Stimulated activated CD4-positive, alpha-beta T cell treated with anti-CD3 and anti-CD28 coated beads, Interleukin-15, amount 100 ng/mL, for 24 hours (primary cell): Measurements from ENCODE around the gene KCNA2.

ENCODE experiments used
- DNase-seq: peaks from one replicate; pipeline ENCODE4 v3.0.0-alpha.2; 2020

Gene KCNA2

DNA sequence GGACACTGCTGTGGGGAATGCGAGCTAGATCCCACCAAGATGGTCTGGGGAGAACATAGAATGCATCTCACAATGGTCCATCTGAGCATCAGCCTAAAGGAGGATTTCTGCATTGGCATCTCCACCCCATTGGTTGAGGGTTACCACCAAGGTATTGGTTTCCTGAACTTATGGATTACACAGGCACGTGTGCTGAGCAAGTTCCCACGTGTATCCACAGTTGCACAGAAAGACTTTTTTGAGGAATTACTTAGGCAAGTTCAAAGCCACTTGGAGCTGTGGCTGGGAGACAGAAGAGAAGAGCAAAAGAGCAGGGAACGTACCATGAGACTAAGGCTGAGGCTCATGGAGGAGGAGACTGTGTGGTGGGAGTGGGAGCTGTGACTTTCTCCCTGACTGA lies 43.1 kb downstream of the KCNA2 start:
- DNase-seq: no peak

DNA sequence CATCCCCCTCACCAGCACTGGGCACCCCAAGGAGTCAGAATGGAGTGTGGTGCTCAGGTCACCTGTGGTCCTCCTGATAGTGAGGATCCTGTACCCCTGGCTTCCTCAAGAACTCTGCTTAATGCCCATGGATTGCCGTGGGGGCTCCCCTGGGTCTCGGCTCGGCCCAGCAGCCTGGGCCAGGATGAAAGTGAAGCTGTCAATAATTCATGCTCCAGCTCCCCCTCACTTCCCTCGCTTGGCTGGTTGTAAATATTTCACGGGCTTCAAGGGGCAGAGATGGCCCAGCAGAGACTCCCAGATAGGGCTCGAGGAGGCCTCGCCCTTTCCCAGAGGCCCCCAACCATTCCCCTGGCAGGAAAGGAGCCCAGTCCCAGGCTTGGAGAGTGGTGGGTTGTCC lies 44.6 kb downstream of the KCNA2 start:
- DNase-seq: no peak

DNA sequence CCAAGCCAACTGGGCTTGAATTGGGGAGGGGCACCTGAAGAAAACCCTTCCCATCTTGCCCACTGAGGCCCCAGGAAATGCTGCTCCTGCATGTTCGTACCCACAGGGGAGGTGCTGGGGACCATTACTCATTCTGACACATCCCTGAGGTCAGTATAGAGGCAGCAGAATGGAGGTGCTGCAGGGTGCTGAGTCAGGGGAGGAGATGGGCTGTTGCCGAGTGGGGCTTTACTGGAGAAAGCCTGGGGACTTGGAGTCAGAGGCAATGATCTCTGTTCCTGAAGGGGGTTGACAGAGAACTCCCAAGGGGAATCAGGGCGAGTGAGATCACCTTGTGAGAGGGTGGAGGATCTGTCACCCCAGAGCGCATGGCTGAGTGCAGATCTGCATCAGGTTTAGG lies 47.0 kb downstream of the KCNA2 start:
- DNase-seq: peak; percentile 22

DNA sequence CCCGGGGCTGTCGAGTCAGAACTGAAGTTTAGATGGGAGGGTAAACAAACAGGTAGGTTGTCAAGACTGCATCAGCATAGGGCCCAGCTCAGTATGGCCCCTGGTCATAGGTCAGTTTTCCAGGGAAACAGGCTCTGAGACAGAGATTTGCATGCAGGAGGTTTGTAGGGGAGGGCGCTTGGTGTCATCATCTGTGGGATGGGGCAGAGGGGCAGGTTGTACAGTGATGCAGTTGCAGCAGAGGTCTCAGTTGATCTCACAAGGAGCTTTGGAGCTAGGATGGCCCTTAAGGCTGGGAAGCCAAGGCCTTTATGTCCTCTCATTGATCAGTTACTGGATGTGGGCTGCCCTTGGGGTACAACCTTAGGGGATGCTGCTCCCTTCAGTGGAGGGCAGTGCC lies 48.7 kb downstream of the KCNA2 start:
- no peak for DNase-seq

DNA sequence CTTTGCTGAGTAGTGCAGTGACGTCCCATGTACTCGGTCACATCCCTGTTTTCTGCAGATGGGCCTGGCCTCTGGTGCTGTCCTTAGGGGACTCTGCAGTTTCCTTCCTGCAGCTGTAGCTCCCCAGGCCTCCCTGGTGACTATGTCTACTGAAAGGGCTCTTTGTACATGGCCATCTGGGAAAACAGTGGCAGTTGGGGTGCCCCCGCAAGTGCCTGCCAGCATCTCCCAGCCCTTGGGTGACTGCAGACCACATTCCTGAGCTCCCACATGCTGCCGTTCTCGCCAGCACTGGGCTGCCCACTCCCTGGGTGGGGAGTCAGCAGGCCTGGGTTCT lies 49.7 kb downstream of the KCNA2 start:
- DNase-seq: no peak

DNA sequence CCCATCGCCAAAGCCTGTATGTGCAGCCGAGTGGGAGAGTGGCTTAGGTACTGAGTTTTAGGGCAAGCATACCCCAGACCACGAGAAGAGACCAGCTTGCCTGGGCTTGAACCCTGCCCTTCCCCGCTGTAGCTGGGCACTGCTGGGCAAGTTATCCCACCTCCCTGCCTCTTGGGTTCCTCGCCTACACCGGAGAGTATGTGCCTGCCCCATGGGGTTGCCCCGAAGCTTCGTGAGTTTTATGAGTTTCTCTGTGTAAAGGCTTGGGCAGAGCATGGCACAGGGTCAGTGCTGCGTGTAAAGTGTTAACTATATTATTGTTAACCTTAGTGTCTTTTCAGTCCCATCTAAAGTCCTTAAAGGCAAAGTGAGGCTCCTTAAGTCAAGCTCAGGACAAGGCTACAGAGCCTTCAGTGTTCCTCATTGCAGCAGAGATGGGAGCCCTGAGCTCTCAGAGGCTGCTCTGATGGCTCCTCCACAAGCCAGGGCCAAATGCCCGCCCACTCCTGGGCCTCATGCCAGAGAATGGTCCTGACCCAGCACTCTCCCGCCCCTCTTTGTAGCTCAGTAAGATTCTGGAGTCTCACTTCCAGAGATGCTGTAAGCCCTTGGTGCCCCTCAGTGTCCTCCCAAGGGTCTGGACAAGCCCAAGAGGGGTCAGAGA lies 50.2 kb downstream of the KCNA2 start:
- DNase-seq: no peak

DNA sequence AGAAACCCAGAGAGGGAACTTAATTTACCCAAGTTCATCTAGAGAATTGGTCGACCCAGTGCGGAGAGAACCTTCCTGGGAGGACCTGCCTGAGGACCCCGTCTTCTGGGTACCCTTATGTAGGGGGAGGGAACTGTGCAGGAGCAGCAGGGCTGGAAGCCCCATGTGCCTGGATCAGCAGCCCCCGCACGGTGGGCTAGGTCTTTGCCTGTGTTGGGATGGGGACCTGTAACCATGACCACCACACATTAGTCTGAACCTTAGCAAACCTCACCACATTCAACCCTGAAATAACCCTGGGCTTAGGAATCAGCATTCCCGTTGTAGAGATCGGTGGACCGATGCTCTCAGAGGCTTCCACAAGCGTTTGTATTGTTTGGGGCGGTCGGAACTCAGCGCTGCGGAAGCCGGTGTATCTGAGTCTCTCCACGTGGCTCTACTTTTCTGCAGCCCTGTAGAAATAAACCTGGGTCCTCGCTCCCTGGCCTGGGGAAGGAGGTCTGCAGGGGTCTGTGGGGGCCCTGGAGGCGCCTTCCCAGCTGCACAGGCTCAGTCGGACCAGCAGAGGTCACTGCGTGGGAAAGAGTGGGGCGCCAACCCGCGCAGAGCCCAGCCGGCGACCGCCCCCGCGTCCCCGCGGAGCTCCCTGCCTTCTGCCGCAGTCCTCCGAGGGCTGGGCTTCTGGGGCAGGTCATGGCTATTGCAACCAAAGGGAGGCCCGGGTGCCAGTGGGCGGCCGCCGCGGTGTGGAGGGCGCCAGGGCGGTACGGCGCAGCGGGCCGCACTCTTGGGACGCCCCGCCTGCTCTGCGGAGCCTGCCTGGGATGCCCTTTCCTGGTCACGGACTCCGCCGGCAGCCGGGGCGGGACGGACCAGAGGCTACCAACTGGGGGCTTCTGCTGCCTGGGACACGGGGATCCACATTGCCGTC lies 51.0 kb downstream of the KCNA2 start:
- peak; percentile 79 for DNase-seq

DNA sequence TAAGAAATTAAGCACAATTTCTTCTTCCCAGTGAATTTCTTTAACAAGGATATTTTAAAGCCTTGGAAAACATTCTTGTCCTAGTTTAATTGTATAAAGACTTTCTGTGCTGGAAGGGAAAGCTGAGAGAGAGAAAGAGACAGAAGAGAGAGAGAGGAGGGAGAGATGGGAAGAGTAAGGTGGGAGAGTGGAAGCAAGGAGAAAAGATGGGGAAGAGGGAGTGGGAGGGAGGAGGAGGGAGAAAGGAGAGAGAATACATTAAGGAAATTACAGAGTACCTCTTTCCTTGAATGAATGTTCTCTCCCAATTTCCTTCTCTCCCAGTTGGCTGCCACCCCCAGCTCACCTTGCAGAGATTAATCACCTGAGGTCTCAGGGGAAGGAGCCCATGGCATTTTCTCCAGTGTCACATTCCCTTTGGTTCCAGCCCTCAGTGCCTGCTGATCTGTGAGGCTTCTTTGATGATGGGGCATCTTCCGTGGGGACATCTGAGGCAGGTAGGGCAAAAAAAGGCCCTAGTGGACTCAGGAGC lies 54.8 kb downstream of the KCNA2 start:
- no peak for DNase-seq

DNA sequence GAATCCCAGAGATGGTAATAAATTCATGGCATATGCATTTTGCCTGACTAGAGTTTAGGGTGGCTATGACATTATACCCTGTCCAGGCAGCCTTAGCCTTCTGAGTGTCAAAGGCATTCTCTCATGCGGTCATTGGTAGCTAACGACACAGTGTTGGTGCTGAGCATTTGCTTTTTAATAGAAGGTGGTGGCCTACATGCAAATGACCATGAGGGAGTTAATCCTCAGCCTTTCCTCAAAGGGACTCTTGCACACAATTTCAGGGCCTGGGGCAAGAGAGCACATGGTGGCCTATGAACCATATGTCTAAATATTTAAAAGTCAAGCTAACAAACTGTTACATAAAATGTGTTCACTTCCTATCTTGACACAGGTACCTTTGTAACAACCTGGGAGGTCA lies 56.3 kb downstream of the KCNA2 start:
- no peak for DNase-seq

DNA sequence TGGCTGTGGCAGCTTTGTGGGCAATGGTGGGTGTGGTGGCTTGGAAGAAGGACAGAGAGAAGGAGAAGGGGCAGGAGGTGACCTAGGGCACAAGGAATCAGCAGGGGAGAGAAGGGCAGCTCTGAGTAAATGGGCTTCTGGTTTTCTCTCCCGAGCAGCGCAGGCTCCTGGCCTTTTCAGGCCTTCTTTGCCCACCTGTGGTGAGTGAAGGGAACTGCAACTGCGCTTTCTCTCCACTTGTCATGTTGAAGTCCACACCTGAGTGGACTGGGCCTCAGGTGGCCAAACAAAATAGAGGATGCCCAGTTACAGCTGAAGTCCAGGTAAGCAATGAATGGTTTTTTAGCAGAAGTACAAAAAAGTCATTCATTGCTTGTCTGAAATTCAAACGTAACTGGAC lies 57.8 kb downstream of the KCNA2 start:
- DNase-seq: peak; percentile 10

DNA sequence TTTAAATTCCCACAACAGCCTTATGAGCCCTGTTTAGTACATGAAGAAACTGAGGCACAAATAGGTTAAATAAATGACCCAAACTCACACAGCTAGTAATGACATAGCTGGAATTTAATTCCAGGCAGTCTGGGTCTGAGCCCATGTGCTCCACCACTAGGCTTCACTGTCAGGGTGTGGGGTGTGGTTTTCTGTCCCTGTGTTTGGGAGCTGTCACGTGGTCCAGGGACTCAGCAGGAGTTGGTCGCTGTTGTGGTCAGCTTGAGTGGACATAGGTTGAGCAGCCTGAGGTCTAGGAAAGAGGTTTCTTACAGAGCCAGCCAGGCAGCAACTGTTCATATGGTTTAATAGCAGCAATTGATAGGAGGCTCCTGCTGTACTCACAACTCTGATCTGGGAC lies 59.1 kb downstream of the KCNA2 start:
- DNase-seq: no peak

DNA sequence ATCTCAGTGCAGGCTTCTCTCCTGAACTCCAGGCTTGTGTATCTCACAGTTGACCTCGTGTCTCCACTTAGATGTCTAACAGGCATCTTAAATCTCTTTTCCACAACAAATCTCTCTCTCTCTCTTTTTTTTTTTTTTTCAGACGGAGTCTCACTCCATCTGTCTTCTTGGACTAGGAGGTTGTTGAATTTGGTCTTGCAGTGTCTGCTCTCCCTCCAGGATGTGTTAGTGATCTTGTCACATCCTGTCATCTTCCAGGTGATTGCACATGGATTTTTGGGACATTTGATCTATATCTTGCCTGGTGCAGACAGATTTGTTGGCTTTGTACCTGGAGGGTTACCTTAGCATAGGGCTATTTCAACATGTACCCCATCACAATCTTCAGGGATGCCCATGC lies 60.7 kb downstream of the KCNA2 start:
- no peak for DNase-seq

DNA sequence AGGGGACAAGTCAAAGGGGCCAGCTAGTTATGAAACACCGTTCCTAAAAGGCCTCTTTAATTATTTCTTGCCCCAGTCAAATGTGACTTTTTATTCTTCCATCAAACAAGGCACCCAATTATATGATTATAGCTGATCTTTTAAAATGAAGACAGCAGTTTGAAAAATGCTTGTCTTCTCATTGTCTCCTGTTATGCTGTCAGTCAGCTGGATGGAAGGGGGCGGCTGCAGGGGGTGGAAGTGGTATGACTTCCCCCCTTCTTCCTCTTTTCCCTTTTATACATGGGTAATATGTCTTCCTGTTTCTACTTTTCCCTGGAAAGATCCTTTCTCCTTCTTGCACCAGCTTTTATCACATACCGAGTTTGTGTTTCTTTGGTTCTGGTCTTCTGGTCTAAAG lies 61.4 kb downstream of the KCNA2 start:
- DNase-seq: no peak
